H1 (cell line): ENCODE data around the gene CRACDL. TPM values are rescaled to one million over a fixed set of nuclear protein-coding genes. Genes with fewer than 3 reads are reported as not detected.

Experiments
- CTCF ChIA-PET: fragments of 300-600 bp; sonication (Branson Sonifier 250); formaldehyde crosslinking; loops from one replicate; lab custom pipeline; 2021; ENCODE audit not compliant: partially characterized antibody; lab: Charles Lee
- POLR2A ChIA-PET: fragments of 300-600 bp; sonication (Branson Sonifier 250); formaldehyde crosslinking; loops from one replicate; lab custom pipeline; 2021; ENCODE audit warnings: inconsistent platforms; ENCODE audit not compliant: partially characterized antibody; lab: Charles Lee
- DNase-seq, 2 experiments: peaks; one replicate each; pipeline versions ENCODE4 v3.0.0 to v3.0.0-alpha.2; 2010 to 2022; ENCODE audit warnings: low spot score in 2 of 2, low read depth in 1 of 2, mixed read lengths in 1 of 2
- FAIRE-seq: peaks from 2 replicates; lab custom pipeline; 2011; peaks lifted over from hg19 to GRCh38; lab: Jason Lieb, UNC
- H2AFZ ChIP-seq: 2 replicates; pipeline ENCODE4 v1.8.1; 2012; ENCODE audit warnings: low read length, inconsistent platforms
- H2AK5ac ChIP-seq: 2 replicates; pipeline ENCODE4 v1.6.1; 2013; ENCODE audit warnings: low read depth, low read length
- H2BK120ac ChIP-seq: replicated peaks from 2 replicates; pipeline ENCODE3; 2013; ENCODE audit warnings: low read depth, low read length, inconsistent platforms
- H2BK12ac ChIP-seq: 2 replicates; pipeline ENCODE4 v1.6.1; 2013; ENCODE audit warnings: low read depth, low read length
- H2BK15ac ChIP-seq: 2 replicates; pipeline ENCODE4 v1.6.1; 2013; ENCODE audit warnings: low read length
- H2BK20ac ChIP-seq: 2 replicates; pipeline ENCODE4 v1.6.1; 2013; ENCODE audit warnings: low read length
- H2BK5ac ChIP-seq: 2 replicates; pipeline ENCODE4 v1.6.1; 2013; ENCODE audit warnings: low read depth, low read length
- H3K14ac ChIP-seq: 2 replicates; pipeline ENCODE4 v1.6.1; 2013; ENCODE audit warnings: inconsistent platforms; ENCODE audit not compliant: insufficient read length
- H3K18ac ChIP-seq: 2 replicates; pipeline ENCODE4 v1.6.1; 2013; ENCODE audit warnings: low read length; ENCODE audit errors: extremely low read depth
- H3K23ac ChIP-seq: 2 replicates; pipeline ENCODE4 v1.6.1; 2013; ENCODE audit warnings: inconsistent platforms; ENCODE audit not compliant: insufficient read length
- H3K23me2 ChIP-seq: 2 replicates; pipeline ENCODE4 v1.6.1; 2013; ENCODE audit warnings: low read depth, low read length
- H3K27ac ChIP-seq: 2 replicates; pipeline ENCODE4 v1.6.1; 2011; ENCODE audit warnings: low read depth, low read length, inconsistent platforms
- H3K27me3 ChIP-seq, 4 experiments: replicated peaks in 1 of 4; 1 replicate in 1 of 4; 2 replicates in 3 of 4; pipeline versions ENCODE4 v1.6.1 to v1.8.1; 2011 to 2013; ENCODE audit warnings: low read length in 3 of 4, mild to moderate bottlenecking in 3 of 4, inconsistent platforms in 2 of 4, mixed read lengths in 2 of 4, moderate library complexity in 1 of 4; ENCODE audit not compliant: control insufficient read depth in 3 of 4, insufficient read depth in 3 of 4; ENCODE audit errors: extremely low read depth in 1 of 4
- H3K36me3 ChIP-seq, 4 experiments: 2 replicates each; pipeline versions ENCODE4 v1.6.1 to v1.8.1; 2011 to 2013; ENCODE audit warnings: mild to moderate bottlenecking in 4 of 4, low read length in 3 of 4, moderate library complexity in 2 of 4, control low read depth in 1 of 4, inconsistent platforms in 1 of 4; ENCODE audit not compliant: insufficient read depth in 4 of 4, control insufficient read depth in 2 of 4
- H3K4ac ChIP-seq: replicated peaks from 2 replicates; pipeline ENCODE3; 2013; ENCODE audit warnings: low read length, low read depth, mixed read lengths, inconsistent platforms; ENCODE audit not compliant: insufficient read length
- H3K4me1 ChIP-seq, 4 experiments: replicated peaks in 1 of 4; 1 replicate in 1 of 4; 2 replicates in 3 of 4; pipeline versions ENCODE4 v1.6.1 to v1.8.1; 2011 to 2013; ENCODE audit warnings: low read length in 3 of 4, inconsistent platforms in 2 of 4, mixed read lengths in 1 of 4; ENCODE audit not compliant: insufficient read depth in 4 of 4, control insufficient read depth in 3 of 4
- H3K4me2 ChIP-seq, 2 experiments: 2 replicates each; pipeline versions ENCODE4 v1.6.1 to v1.8.1; 2011 to 2013; ENCODE audit warnings: low read depth in 2 of 2, low read length in 2 of 2, control low read depth in 1 of 2, inconsistent platforms in 1 of 2, mild to moderate bottlenecking in 1 of 2; ENCODE audit not compliant: insufficient read depth in 1 of 2
- H3K4me3 ChIP-seq, 4 experiments: fragments of 200-600, 300-600 bp in 1 of 4; sonication (generic), shearing (Covaris generic), sonication (Bioruptor Twin) in 1 of 4; 2 replicates each; pipeline versions ENCODE4 v1.5.1 to v1.8.1; 2011 to 2016; ENCODE audit warnings: low read length in 4 of 4, low read depth in 3 of 4, control low read depth in 2 of 4, inconsistent platforms in 2 of 4, mild to moderate bottlenecking in 2 of 4, mixed read lengths in 1 of 4, moderate library complexity in 1 of 4; ENCODE audit not compliant: insufficient read depth in 2 of 4; ENCODE audit errors: extremely low read depth in 1 of 4
- H3K56ac ChIP-seq: replicated peaks from 2 replicates; pipeline ENCODE3; 2013; ENCODE audit warnings: low read depth, mild to moderate bottlenecking, mixed read lengths, low read length, inconsistent platforms; ENCODE audit not compliant: insufficient read length
- H3K79me1 ChIP-seq: 2 replicates; pipeline ENCODE4 v1.6.1; 2013; ENCODE audit warnings: low read depth, low read length, control low read depth
- H3K79me2 ChIP-seq, 2 experiments: 2 replicates each; pipeline versions ENCODE4 v1.6.1 to v1.8.1; 2012 to 2013; ENCODE audit warnings: low read length in 2 of 2, mild to moderate bottlenecking in 2 of 2, inconsistent platforms in 1 of 2; ENCODE audit not compliant: insufficient read depth in 2 of 2, control insufficient read depth in 1 of 2
- H3K9ac ChIP-seq, 4 experiments: replicated peaks in 1 of 4; 1 replicate in 1 of 4; 2 replicates in 3 of 4; pipeline versions ENCODE4 v1.6.1 to v1.8.1; 2011 to 2013; ENCODE audit warnings: low read depth in 3 of 4, low read length in 3 of 4, control low read depth in 2 of 4, mild to moderate bottlenecking in 2 of 4, moderate library complexity in 2 of 4, inconsistent platforms in 1 of 4; ENCODE audit errors: extremely low read depth in 1 of 4
- H3K9me3 ChIP-seq, 2 experiments: 2 replicates each; pipeline versions ENCODE4 v1.6.1 to v1.8.1; 2012 to 2013; ENCODE audit warnings: mild to moderate bottlenecking in 2 of 2, moderate library complexity in 2 of 2, control low read depth in 1 of 2, inconsistent platforms in 1 of 2, low read depth in 1 of 2, low read length in 1 of 2, mixed read lengths in 1 of 2; ENCODE audit not compliant: insufficient read depth in 2 of 2
- H4K20me1 ChIP-seq, 2 experiments: replicated peaks in 1 of 2; 2 replicates each; pipeline versions ENCODE3 to v1.8.1; 2011 to 2013; ENCODE audit warnings: inconsistent platforms in 2 of 2, low read length in 2 of 2, mild to moderate bottlenecking in 1 of 2; ENCODE audit not compliant: insufficient read depth in 2 of 2, control insufficient read depth in 1 of 2
- H4K5ac ChIP-seq: 2 replicates; pipeline ENCODE4 v1.6.1; 2013; ENCODE audit warnings: low read length, low read depth, mixed read lengths, inconsistent platforms; ENCODE audit not compliant: insufficient read length
- H4K8ac ChIP-seq: 2 replicates; pipeline ENCODE4 v1.8.0; 2013; ENCODE audit warnings: mild to moderate bottlenecking, moderate library complexity, low read length, inconsistent platforms; ENCODE audit not compliant: insufficient read depth; ENCODE audit errors: extremely low read depth
- H4K91ac ChIP-seq: replicated peaks from 2 replicates; pipeline ENCODE3; 2013; ENCODE audit warnings: low read length, mixed read lengths, inconsistent platforms; ENCODE audit not compliant: insufficient read length
- BACH1 ChIP-seq: IDR thresholded peaks from 2 replicates; pipeline ENCODE4 v1.6.1; 2012; ENCODE audit warnings: low read length, improper control_type of control experiment
- KDM5A ChIP-seq: fragments of 200-600 bp; IDR thresholded peaks from 2 replicates; pipeline ENCODE4 v1.7.1; 2012; ENCODE audit warnings: mild to moderate bottlenecking, low read length, inconsistent platforms, mixed read lengths
- POLR2A ChIP-seq, 2 experiments: IDR thresholded peaks; 1 replicate in 1 of 2; 2 replicates in 1 of 2; pipeline ENCODE4 v1.6.1; 2011; ENCODE audit warnings: low read depth in 2 of 2, low read length in 2 of 2, mild to moderate bottlenecking in 2 of 2; ENCODE audit errors: control extremely low read depth in 1 of 2
- WGBS, 2 experiments: shearing (Covaris generic) in 1 of 2; methylation state at CpG; one replicate each; pipeline versions ENCODE4 v1.1.6 to v1.1.7; 2013 to 2015; ENCODE audit warnings: low lambda C conversion rate in 2 of 2, mixed read lengths in 2 of 2, inconsistent platforms in 1 of 2, low coverage in 1 of 2, missing lambda C conversion rate in 1 of 2; ENCODE audit not compliant: insufficient replicate concordance in 2 of 2, insufficient coverage in 1 of 2, insufficient read length in 1 of 2; ENCODE audit errors: extremely low coverage in 1 of 2, missing lambda C conversion rate in 1 of 2; 5-methylcytosine and 5-hydroxymethylcytosine counted together
- polyA plus RNA-seq, 7 experiments: library from polyadenylated mRNA; depleted of rRNA in 3 of 7; stranded (reverse) in 5 of 7; unstranded in 2 of 7; fragments of >200 nt in 5 of 7; fragments of 200-250 nt in 2 of 7; gene quantifications; 1 replicate in 5 of 7; 2 replicates in 1 of 7; 4 replicates in 1 of 7; pipeline versions ENCODE4 v1.2.1 to v1.2.3, GENCODE V29; 2011 to 2013; ENCODE audit warnings: missing spikeins in 2 of 7, mixed read lengths in 2 of 7
- total RNA-seq: library from RNA; stranded (reverse); fragmentation: NEBNext Ultra II Directional; extraction: Animal tissue kit (Norgen Biotek cat#: 25700); gene quantifications from 2 replicates; pipeline ENCODE4 v1.2.1, GENCODE V29; 2021

CRACDL gene
- total and polyA plus RNA-seq, 2 of the 8 experiments (the other 6 are each of a cell fraction or from before 2014, with no cell fraction given), result 0.07 to 0.38 TPM

DNA sequence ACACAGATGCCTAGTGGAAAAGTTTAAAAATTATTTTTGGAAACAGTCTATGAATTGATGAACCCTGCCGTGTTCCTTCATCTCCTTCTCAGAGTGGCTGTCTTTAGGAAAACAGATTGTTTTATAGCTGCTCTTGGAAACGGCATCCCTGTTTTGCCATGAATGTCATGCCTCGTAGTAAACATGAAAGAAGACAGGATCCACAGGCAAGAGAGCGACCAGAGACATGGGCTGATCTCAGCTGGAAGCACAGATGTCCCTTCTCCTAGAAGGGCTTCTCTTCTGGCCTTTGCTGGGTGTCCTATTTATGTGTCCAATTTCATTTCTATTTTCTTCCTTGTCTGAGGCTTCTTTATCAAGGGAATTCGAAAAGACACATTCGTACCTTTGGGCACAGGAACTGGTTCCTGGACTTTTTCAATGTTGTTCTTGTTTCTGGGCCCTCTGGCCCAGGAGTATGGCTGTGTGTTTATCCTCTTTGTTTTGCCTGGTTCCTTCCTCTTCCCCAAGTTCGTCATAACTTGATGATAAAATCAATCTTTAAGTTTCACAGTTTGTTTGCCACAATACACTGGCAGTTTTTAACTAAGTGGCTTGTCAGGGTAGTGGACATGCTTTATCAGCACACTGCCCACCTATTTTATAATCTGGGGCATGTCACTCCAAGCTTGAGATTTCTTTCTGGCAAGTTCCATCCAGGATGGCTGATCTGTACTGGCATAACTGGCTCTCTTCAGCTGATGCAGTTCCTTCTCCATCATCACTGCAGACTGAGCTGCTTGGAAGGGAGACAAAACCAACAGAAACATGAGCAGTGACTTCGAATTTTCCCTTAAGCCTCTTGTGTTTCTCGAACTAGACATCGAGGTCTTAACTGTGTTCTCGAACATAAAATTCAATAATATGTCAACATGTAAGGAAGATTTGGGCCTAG lies 141.9 kb downstream of the CRACDL start:
- no peak for FAIRE-seq

More for the DNA sequence above, 141.9 kb downstream of the CRACDL start:
- H3K4me2 ChIP-seq, result no peak overlapping the region
- CTCF ChIA-PET, result interaction anchor here (0.8 kb wide), 1 partner anchor 27 kb away, joined by 4 read pairs; no protein-coding TSS in a partner anchor
- H4K20me1 ChIP-seq, result no peaks in the 10 kb centered on the region
- POLR2A ChIA-PET, result no interaction called here
- H3K4ac ChIP-seq, result no peak overlapping the region
- no peaks in the 10 kb centered on the region for H3K4me1 ChIP-seq
- H2AFZ ChIP-seq, result no peak overlapping the region
- no peak overlapping the region for H3K18ac ChIP-seq
- no peak overlapping the region for H4K8ac ChIP-seq
- no peak overlapping the region for H2BK5ac ChIP-seq
- H2BK15ac ChIP-seq, result no peak overlapping the region
- no peak overlapping the region for H3K27ac ChIP-seq
- no peaks in the 10 kb centered on the region; the same call in 1 of the 2 replicates for H3K79me1 ChIP-seq
- no peak overlapping the region for H3K23ac ChIP-seq
- H3K27me3 ChIP-seq, result no peaks in the 10 kb centered on the region
- no peak overlapping the region for H3K9ac ChIP-seq
- no peaks in the 10 kb centered on the region for H3K79me2 ChIP-seq
- no peaks in the 10 kb centered on the region for H3K36me3 ChIP-seq
- TF ChIP-seq POLR2A (IDR thresholded peaks at IDR 0.05; ENCODE audit: control extremely low read depth in 1 of 2, low read depth in 2 of 2, low read length in 2 of 2), result no peak
- TF ChIP-seq BACH1, result no peak
- TF ChIP-seq KDM5A, result no peak
- no peak overlapping the region for H4K91ac ChIP-seq
- H3K14ac ChIP-seq, result no peak overlapping the region
- H3K23me2 ChIP-seq, result no peaks in the 10 kb centered on the region
- WGBS, 2 experiments, result 89% methylated on average over 11 of the region's 11 CpGs; no CpG with 5 or more reads in 1 of the 2 experiments
- H3K4me3 ChIP-seq, result no peak overlapping the region
- H2BK12ac ChIP-seq, result no peak overlapping the region
- H2BK20ac ChIP-seq, result no peak overlapping the region
- H3K56ac ChIP-seq, result no peak overlapping the region
- no peaks in the 10 kb centered on the region for H3K9me3 ChIP-seq
- DNase-seq, result no peak
- no peak overlapping the region for H2AK5ac ChIP-seq
- H2BK120ac ChIP-seq, result no peak overlapping the region
- H4K5ac ChIP-seq, result no peak overlapping the region
